GM19324 (cell line): ENCODE results near the gene PDE10A.
"Not testable (repeated sequence)": the region's sequence is repeated elsewhere in the genome, so short reads cannot be mapped to it uniquely, and the experiment has no call there.

Experiments used
- ATAC-seq: cut with Tn5 transposase; IDR thresholded peaks from one replicate; pipeline ENCODE4 v1.9.1; 2021; ENCODE audit warnings: mild to moderate bottlenecking, moderate library complexity; ENCODE audit not compliant: unreplicated experiment, low FRiP score

PDE10A gene

DNA sequence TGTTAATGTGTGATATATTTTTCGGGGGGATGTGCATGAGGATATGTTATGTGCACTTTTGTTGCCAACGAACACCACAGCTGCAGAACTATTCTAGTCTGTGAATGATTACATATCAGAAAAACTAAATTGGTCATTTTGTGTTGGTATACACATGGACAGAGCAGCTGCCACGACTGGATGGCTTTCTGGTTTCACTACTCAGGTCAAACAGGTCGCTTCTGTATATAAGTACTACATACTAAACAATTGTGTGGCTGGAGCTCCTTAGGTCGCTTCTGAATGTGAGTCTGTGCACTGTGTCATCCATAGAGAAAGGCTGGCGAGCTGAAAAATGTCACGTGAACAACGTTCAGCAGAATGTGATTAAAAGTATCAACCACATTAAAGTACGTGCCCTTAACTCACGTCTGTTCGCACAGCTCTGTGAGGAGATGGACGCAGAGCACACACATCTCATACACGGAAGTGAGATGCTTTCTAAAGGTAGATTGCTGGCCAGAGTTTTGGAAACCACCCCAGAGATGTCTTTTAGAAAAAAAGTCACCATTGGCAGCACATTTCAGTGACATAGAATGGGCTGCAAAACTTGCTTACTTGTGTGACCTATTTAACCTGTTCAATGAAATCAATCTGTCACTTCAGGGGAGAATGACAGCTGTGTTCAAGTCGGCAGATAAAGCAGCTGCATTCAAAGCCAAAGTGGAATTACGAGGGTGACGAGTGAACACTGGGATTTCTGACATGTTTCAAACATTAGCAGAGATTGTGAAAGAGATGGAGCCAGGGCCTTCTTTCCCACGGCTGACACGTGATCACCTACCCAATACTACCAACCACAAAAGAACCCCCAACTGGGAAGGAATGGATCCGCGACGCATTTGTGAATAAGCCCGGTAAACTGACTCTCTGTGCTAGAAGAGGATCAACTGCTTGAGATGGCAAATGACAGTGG, 176.6 kb downstream of the PDE10A start:
- ATAC-seq = peak; percentile 54

DNA sequence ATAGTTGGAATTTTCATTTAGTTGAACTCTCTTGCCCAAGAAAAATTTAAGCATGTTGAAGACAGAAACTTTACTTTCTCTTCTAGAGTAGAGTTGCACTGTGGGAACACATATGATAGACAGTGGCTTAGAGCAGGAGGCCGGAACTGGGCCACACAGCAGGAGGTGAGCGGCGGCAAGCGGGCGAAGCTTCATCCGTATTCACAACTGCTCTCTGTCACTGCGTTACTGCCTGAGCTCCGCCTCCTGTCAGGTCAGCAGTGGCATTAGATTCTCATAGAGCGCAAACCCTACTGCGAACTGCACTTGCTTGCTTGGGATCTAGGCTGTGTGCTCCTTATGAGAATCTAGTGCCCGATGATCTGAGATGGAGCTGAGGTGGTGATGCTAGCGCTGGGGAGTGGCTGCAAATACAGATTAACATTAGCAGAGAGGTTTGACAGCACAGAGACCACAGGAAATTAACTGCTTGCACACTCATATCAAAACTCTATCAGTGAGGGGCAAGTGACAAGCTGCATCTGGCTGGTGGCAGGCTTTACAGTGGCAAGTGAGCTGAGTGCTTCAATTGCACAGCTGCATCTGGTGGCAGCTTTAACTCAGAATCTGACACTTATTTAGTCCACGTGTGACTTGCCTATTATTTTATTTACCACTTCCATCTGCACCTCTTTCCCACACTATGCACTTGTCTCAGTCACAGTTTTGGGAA, 178.7 kb downstream of the PDE10A start:
- ATAC-seq = no peak

DNA sequence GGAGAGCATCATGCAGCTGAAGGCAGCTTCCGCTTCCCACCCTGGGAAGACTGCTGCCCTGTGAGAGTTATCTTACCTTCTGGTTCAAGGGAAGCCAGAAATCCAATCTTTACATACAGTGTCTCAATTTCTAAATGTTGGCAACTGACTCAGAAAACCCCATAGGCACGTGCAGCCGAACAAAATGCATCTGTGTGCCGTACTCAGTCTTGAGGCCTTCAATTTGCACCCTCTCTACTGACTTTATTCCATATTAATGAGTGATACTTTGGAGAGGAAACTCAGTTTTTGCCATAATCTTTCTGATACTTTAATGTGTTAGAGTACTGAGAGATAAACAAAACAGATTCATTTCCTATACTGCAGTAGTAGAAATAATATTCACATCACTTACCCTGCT, 181.1 kb downstream of the PDE10A start:
- no peak for ATAC-seq

DNA sequence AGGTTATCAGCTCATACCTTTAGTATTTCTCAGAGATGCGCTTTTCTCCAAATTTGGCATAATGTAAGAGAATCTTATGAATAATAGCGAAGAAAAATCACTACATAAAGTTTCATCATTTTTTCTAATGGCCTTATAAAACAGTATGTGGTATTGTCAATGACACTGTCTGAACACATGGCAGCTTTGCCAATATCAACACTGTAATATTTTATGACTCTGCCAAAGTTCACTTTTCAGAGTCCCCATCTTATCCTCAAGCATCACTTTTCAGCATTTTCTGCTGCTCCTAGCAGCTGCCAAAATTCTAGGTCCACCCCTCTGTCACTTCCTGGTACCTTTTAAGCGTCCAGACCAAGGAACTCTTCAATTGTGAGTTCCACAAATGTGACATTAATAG, 182.1 kb downstream of the PDE10A start:
- no peak for ATAC-seq

DNA sequence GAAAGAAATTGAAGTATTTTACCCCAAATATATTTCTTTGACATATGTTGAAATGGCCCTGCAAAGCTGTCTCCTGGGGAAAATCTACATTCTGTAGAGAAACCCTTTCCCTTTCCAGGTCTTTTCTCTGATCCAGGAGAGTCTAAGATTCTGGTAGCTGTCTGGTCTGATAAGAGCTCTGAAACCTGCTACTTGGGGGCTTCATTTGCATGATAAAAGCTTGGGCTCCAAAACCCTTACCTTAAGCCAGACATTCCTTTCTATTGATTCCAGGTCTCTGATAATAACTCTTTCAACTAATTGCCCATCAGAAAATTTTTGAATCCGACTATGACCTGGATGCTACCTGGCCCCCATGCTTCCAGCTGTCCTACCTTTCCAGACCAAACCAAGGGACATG, 184.5 kb downstream of the PDE10A start:
- ATAC-seq = no peak

DNA sequence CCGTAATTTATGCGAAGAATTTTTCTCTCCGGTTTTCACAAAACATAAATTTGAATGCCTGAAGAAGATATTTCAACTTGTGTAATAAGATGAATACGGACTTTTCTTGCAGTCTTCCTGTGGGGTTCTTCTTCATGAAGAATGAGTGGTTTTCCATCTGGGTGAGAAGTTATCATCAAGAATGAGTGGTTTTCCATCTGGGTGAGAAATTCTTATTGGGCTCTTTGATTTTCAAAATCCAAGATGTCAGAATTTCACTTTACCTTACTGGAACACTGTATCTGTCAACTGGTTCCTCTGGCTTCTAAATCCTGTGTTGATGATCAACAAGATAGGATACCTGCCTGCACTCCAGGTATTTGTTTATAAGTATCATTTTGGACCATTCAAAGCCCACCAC, 193.6 kb downstream of the PDE10A start:
- ATAC-seq = no peak

DNA sequence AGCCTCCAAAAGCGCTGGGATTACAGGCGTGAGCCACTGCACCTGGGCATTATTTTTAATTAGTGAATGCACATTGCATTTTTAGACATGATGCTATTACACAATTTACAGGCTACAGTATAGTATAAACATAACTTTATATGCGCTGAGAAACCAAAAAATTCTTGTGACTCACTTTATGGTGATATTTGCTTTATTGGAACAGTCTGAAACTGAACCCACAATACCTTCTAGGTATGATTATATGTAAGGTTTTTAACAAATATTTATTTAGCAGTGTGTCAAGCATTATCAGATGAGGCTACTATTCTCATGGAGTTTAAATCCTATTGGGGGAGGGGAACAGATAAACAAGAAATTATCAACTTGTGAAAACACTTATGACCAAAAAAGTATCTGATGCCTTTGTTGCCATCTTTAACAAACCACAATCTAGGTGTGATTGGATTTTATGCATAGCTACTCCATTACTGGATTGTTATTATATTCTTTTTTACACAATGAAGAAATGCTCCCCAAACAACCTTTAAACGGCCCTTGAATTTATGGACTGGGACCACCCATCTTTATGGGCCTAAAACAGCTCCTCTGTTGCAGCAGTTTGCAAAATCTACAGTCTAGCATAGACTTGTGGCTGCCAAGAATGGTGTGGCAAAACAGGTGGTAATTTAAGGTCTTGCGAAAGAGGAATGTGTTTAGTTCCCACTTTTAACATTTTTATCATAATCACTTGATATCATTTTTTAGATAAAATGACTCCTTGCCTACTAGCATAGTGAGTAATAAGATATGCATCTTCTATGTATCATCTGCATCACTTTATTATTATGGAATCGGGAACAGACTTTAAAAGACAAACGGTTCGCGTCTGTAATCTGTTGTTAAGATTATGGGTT, 194.5 kb downstream of the PDE10A start:
- ATAC-seq = no peak

DNA sequence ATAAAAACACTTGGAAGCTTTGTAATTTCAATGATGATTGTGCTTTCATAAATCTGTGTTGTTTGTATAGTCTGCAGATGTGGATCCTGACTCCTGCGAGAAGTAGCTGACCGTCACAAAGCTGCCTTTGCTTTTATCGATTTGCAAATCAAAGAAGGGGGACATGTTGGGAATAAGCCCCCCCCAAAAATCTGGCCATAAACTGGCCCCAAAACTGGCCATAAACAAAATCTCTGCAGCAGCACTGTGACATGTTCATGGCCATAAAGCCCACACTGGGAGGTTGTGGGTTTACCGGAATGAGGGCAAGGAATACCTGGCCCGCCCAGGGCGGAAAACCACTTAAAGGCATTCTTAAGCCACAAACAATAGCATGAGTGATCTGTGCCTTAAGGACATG, 199.5 kb downstream of the PDE10A start:
- ATAC-seq = not testable (repeated sequence)

DNA sequence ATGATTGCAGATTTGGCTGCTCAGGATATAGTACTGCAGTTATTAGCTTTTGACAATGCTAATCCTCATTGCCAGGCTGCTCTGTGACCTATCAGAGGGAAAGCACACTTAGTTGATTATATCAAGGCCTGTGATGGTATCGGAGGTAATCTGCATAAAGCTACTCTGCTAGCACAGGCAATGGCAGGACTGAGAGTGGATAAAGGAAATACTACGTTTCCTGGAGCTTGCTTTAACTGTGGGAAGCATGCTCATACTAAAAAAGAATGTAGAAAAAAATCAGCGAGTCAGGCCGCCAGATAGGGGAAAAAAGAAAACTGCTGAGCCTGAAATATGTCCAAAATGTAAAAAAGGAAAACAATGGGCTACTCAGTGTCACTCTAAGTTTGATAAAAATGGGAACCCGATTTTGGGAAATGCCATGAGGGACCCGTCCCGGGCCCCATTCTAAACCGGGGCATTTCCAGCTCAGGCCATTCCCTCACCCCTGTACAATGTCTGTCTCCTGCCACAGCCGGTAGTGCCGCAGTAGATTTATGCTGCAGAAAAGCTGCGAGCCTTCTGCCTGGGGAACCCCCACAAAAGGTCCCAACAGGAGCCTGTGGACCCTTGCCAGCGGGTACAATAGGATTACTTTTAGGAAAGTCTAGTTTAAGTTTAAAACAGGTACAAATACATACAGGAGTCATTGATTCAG, 203.3 kb downstream of the PDE10A start:
- not testable (repeated sequence) for ATAC-seq

DNA sequence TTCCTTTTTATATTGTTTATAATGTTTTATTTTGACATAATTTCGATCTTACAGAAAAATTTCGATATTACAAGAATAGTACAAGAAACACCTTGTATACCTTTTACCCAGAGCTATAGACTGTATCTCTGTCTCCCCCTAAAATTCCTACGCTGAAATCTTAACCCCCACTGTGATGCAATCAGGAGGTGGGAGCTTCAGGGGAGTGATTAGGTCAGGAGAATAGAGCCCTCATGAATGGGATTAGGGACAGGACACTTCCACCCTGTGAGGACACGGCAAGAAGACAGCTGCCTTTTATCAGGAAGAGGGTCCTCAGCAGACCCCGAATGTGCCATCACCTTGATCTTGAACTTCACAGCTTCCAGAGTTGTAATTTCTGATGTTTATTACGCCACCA, 204.9 kb downstream of the PDE10A start:
- no peak for ATAC-seq

DNA sequence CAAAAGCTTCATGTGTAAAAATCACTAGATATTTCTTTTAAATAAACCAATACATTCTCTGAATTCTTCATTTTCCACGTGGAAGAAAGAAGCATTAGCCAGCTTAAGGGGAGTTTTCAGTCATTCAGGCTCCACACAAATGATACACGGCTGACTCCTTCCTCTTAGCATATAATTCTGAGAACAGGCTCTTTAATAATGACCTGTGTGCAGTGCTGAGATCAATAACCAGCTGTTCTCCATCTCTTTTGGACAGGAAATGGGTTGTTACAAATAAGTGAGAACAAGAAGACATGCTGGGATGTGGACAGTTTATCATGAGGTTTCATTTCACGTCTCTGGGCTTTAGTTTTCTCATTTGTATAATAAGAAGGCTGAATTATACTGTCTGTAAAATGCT, 206.8 kb downstream of the PDE10A start:
- ATAC-seq = no peak

DNA sequence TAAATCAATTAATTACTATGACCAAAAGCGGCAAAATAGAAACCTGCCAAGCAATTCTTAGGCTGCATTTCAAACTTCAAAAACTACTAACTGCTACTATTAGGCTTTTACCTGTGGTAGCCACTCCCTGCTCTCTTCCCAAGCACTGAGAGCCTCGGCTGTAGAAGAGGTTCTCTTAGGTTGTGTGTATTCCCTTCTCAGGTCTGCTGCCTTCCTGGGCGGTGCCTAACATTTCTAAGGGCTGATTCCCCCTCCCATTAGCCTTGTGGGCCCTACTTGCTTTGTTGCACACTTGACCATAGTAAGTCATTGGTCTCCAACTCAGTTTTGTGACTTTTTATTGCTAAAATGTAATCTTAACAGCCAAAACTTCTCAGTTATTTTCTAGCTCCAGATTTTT, 207.6 kb downstream of the PDE10A start:
- no peak for ATAC-seq

DNA sequence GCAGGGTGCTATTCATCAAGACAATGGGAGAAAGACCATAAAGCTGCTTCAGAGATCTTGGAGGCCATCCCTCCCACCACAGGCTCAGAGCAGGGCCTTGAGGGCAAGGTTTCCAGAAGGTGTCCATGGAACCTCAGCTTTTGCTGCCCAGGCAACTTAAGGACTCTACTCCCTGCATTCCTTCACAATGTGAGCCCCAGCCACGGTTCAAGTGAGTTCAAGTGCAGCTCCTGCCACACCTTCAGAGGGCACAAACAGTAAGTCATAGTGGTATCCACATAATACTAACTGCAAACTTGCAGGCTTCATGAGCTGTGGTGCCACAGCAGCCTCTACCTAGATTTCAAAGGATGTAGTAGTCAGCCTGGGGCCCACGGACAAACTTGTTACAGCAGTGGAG, 209.6 kb downstream of the PDE10A start:
- ATAC-seq = no peak

DNA sequence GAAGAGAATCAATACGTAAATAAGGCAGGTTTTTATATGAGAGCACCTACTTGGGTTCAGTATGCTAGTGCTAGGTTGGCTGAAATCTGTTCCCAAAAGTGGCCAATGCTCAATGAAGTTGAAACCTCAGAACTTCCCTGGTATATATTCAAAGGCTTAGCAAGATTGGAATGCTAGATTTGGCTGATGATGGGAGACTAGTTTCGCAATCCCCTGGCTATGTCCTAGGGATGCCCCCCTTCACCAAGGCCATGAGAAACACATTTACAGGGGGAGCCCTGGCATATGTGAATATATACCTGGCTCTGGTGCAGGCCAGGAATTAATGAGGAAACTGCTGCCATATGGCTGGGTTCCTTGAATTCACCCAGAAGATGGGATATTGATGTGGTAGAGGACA, 211.2 kb downstream of the PDE10A start:
- no peak for ATAC-seq

DNA sequence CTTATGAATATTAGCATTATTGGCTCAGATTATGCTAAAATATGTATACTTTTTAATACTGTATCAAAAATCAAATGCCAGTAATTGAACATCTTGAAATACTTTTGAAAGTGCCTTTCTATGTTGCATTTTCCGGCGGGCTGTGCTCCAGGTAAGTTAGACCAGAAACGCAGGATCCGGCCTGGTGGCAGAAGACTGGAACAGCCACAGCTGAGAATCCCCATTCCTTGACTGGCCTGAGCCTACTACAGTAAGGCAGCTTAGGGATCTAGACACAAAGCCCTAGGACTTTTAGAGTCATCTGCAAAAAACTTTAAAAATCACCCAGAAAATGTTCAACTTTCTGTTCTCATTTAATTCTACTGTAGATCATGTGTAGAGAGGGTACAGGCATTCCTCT, 214.8 kb downstream of the PDE10A start:
- ATAC-seq = no peak

DNA sequence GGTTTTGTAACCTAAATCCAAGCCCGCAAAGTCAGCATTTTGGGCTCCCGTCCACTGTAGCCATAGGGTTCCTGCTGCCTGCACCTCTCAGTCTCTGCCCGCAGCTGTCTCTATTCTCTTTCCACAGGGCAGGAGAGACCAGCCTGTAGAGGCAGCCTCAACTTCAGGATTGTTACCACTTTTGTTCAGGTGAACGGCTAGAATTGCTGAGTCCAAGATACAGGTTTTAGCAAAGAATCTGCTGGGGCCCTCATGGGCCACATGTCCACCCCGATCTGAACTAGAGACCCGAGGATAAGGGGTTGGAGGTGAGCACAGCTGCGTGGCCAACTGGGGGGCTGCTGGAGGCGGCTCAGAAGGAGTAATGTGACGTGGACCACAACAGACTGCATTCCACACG, 215.9 kb downstream of the PDE10A start:
- no peak for ATAC-seq

DNA sequence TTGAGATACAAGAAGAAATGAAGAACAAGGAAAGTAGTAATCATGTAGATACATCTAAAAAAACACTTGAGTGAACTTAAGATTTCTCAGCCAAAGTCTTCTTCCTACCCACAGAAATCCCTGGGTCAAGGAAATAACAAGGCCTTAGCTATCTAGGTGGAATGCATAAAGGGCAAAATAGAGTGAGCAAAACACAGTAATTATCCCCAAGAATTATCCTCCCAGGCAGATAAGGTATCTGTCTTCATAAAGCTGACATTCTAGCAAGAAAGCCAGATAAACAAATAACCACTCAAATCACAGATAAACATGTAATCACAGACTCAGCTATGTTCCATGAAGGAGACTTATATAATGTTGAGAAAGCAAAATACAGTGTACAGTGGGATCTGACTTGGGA, 216.7 kb downstream of the PDE10A start:
- no peak for ATAC-seq

DNA sequence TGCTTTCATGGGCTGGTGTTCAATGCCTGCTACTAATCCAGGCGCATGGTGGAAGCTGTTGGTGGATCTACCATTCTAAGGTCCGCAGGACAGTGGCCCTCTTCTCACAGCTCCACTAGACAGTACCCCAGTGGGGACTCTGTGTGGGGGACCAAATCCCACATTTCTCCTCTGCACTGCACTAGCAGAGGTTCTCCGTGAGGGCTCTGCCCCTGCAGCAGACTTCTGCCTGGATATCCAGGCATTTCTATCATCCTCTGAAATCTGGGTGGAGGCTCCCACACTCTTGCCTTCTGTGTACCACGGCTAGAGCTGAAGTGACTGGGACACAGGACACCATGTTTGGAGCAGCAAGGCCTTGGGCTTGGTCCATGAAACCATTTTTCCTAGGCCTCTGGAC, 219.6 kb downstream of the PDE10A start:
- no peak for ATAC-seq

DNA sequence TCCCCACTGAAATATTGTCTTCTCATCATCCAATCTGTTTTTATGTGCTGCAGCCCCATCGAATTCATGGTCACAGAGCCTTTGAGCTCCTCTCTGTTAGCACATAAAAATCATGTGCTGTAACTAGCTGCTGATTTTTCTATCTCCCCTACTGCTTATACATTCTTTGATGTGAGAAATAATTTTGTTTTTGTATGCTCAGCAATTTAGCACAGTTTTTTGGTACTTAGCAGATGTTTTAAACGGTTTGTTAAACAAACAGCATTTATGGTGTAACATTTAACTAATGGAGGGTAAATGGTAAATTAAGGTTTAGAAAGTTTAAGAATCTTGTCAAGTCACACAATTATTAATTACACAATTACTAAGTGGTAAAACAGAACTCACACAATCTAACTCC, 221.9 kb downstream of the PDE10A start:
- ATAC-seq = no peak

DNA sequence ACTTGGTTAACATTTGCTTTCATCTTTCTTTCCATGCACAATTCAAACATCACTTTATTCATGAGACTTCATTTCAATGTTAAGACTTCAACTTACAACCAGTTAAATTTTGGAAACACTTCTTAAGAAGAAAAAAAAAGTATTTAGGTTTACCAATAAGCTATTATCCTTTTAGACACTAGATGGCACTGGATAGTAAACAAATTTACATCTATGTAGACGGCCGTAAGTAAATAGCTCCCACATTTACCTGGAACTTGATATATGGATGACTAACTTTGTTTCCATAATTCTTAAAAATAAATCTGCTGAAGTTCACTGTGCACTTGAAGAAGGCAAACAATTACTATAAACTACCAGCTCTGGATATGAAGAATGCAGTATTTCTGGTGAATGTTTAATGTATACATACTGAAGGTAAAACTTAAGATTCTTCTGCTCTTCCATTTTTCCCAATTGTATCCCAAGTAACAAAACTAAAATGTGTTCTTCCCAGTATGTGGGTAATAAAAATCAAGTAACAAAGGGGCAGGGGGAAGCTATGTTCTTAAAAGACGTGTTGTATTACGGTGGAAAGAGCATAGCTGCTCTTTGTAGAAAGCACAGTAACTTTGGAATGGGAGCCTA, 223.0 kb downstream of the PDE10A start:
- no peak for ATAC-seq
